SU-DHL-6 (cell line): Measurements from ENCODE around the gene MORN2.

Experiments used
- EZH2phosphoT487 ChIP-seq: fragments of 200-600 bp; sonication (generic), shearing (Covaris generic); conservative IDR thresholded peaks from 2 replicates; pipeline ENCODE4 v1.6.1; 2018; ENCODE audit warnings: mild to moderate bottlenecking, antibody characterized with exemption, low read length, moderate library complexity, mixed read lengths
- TF ChIP-seq, protein P1 (sequence below): fragments of 200-600 bp; sonication (generic); IDR thresholded peaks from one replicate; pipeline ENCODE4 v1.5.1; 2017; ENCODE audit warnings: antibody characterized with exemption, mild to moderate bottlenecking, low read length, moderate library complexity; ENCODE audit not compliant: insufficient read depth, poor library complexity, severe bottlenecking

DNA sequence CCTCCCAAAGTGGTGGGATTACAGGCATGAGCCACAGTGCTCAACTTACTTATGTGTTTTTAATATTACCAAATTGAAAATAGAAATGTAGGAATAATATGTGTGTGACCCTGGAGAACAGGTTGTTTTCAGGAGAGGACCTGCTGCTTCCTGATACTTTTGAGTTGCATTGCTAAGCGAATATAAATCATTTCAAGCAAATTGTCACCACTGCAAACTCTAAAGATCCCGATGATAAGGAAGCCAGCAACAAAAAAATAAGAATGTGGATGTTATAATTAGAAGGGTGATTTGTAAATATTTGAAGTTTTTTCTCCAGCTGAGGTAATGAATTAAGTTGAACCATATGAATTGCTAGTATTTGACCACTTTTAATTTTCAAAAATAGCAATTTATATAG lies 54.8 kb downstream of the MORN2 start:
- TF ChIP-seq, protein P1, sequence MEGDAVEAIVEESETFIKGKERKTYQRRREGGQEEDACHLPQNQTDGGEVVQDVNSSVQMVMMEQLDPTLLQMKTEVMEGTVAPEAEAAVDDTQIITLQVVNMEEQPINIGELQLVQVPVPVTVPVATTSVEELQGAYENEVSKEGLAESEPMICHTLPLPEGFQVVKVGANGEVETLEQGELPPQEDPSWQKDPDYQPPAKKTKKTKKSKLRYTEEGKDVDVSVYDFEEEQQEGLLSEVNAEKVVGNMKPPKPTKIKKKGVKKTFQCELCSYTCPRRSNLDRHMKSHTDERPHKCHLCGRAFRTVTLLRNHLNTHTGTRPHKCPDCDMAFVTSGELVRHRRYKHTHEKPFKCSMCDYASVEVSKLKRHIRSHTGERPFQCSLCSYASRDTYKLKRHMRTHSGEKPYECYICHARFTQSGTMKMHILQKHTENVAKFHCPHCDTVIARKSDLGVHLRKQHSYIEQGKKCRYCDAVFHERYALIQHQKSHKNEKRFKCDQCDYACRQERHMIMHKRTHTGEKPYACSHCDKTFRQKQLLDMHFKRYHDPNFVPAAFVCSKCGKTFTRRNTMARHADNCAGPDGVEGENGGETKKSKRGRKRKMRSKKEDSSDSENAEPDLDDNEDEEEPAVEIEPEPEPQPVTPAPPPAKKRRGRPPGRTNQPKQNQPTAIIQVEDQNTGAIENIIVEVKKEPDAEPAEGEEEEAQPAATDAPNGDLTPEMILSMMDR = no peak
- no peak for TF ChIP-seq EZH2phosphoT487
